Adrenal gland (tissue), 12 donors: ENCODE measurements around the gene PPP2R2C. TPM values are rescaled to one million over a fixed set of nuclear protein-coding genes. Genes with fewer than 3 reads are reported as not detected.

Experiments
- DNase-seq, 7 donors: peaks; one replicate each; pipeline ENCODE4 v3.0.0-alpha.2; 2019 to 2020
- H3K27ac ChIP-seq, 5 donors: fragments of 200-600 bp; sonication (generic) in 4 of 5; 1 replicate in 3 of 5; 2 replicates in 2 of 5; pipeline versions ENCODE4 v1.5.1 to v1.8.0; 2016 to 2020; ENCODE audit warnings: mild to moderate bottlenecking in 1 of 5
- H3K27me3 ChIP-seq: fragments of 200-600 bp; 2 replicates; pipeline ENCODE4 v1.8.0; 2021
- H3K36me3 ChIP-seq, 2 donors: fragments of 200-600 bp; replicated peaks in 1 of 2; 1 replicate in 1 of 2; 2 replicates in 1 of 2; pipeline versions ENCODE4 v1.5.1 to v1.8.0; 2018 to 2022
- H3K4me1 ChIP-seq, 2 donors: fragments of 200-600 bp; replicated peaks in 1 of 2; 1 replicate in 1 of 2; 2 replicates in 1 of 2; pipeline versions ENCODE4 v1.5.1 to v1.8.0; 2018 to 2021
- H3K4me3 ChIP-seq, 4 donors: fragments of 200-600 bp; sonication (generic) in 3 of 4; one replicate each; pipeline ENCODE4 v1.5.1; 2016 to 2018
- H3K9me3 ChIP-seq, 3 donors: fragments of 200-600 bp; sonication (generic) in 1 of 3; replicated peaks in 1 of 3; 1 replicate in 2 of 3; 2 replicates in 1 of 3; pipeline versions ENCODE4 v1.5.1 to v1.8.0; 2016 to 2021
- CTCF ChIP-seq, 6 experiments: fragments of 450-650 bp in 4 of 6; fragments of 200-600 bp in 2 of 6; sonication (generic) in 1 of 6; IDR thresholded peaks; 1 replicate in 5 of 6; 2 replicates in 1 of 6; pipeline versions ENCODE4 v1.5.1 to v1.8.0; 2016 to 2021; ENCODE audit warnings: antibody characterized with exemption in 6 of 6, mild to moderate bottlenecking in 2 of 6, moderate library complexity in 1 of 6
- POLR2A ChIP-seq, 2 donors: fragments of 450-650 bp; IDR thresholded peaks; one replicate each; pipeline ENCODE4 v1.6.1; 2017; ENCODE audit warnings: antibody characterized with exemption in 2 of 2, mild to moderate bottlenecking in 2 of 2, moderate library complexity in 1 of 2
- WGBS, 4 donors: extraction: QIAGEN DNeasy Blood & Tissue Kit in 2 of 4; methylation state at CpG; one replicate each; pipeline versions ENCODE4 v1.1.5 to v1.1.7; 2013 to 2017; 5-methylcytosine and 5-hydroxymethylcytosine counted together
- intact Hi-C, 2 donors: fragments of 100-400 bp; cut with DNase I; formaldehyde crosslinking; loops; one replicate each; pipeline versions ENCODE4 v1.14.1 to v1.15.0; 2022 to 2023
- polyA plus RNA-seq, 3 donors: library from polyadenylated mRNA; stranded (reverse); fragments of 200-250 nt in 2 of 3; fragments of 350-450 nt in 1 of 3; fragmentation: Illumina TruSeq in 1 of 3; extraction: RNeasy Lipid Tissue Mini Kit (QIAGEN cat#74804) in 1 of 3; gene quantifications; one replicate each; pipeline ENCODE4 v1.2.3, GENCODE V29; 2013 to 2014
- total RNA-seq, 9 donors: library from RNA; depleted of rRNA in 4 of 9; stranded (reverse); fragments of >200 nt in 4 of 9; fragments of 120-200 nt in 1 of 9; fragmentation: NEBNext Ultra II Directional in 1 of 9; extraction: Animal tissue kit (Norgen Biotek cat#: 25700) in 1 of 9; gene quantifications; one replicate each; pipeline versions ENCODE4 v1.1.0 to v1.2.4, GENCODE V29; 2013 to 2023
- donor health status: healthy with polysubstance abuse.
- donor health status: Bipolar disorder and iron deficiency.
- donor health status: DM: yes; HTN: yes; CAD: no.
- donor health status: DM: no; HTN: no; CAD: no.
- donor health status: DM: no; HTN: no; CAD: no.
- donor health status: DM: yes; HTN: yes; CAD: no.

Gene PPP2R2C
- total and polyA plus RNA-seq, 12 donors, result 0.17 to 7.2 (median 2.0) TPM; not detected in 3

- no peak for DNase-seq
- intact Hi-C loops, result no loop called here
- Histone ChIP-seq H3K9me3 (no peaks in the 10 kb centered on the region), H3K36me3 (no peaks in the 10 kb centered on the region), H3K4me1 (no peaks in the 10 kb centered on the region), H3K27me3 (no peaks in the 10 kb centered on the region), H3K4me3 (no peak overlapping the region), H3K27ac (no peak overlapping the region)
- 79 to 89% (median 85%) methylated on average over 4 to 8 of the region's 8 CpGs for WGBS, 4 donors
- TF ChIP-seq CTCF (IDR thresholded peaks at IDR 0.05) (no peak), POLR2A (IDR thresholded peaks at IDR 0.05) (no peak)
Measured at GRCh38 chr4:6364581-6364980, 107.8 kb downstream of the PPP2R2C start.

- DNase-seq, result no peak
- no peak for TF ChIP-seq POLR2A (IDR thresholded peaks at IDR 0.05)
- TF ChIP-seq CTCF (IDR thresholded peaks at IDR 0.05), result no peak
- no peaks in the 10 kb centered on the region for H3K27me3 ChIP-seq
- intact Hi-C loops, result no loop called here
- H3K36me3 ChIP-seq, result no peaks in the 10 kb centered on the region
- H3K4me1 ChIP-seq, result no peaks in the 10 kb centered on the region
- H3K27ac ChIP-seq, result no peak overlapping the region
- H3K4me3 ChIP-seq, result no peak overlapping the region
- no peaks in the 10 kb centered on the region for H3K9me3 ChIP-seq
- 71 to 81% (median 74%) methylated on average over 6 of the region's 6 CpGs for WGBS, 4 donors
Measured at GRCh38 chr4:6364146-6364545, 108.3 kb downstream of the PPP2R2C start.

- no peaks in the 10 kb centered on the region for H3K36me3 ChIP-seq
- 17 to 47% (median 31%) methylated on average over 6 to 8 of the region's 8 CpGs for WGBS, 4 donors
- DNase-seq, result peak in 3 of 7 donors; percentile 22 to 38 (median 26)
- TF ChIP-seq CTCF (IDR thresholded peaks at IDR 0.05), result no peak
- no peak for TF ChIP-seq POLR2A (IDR thresholded peaks at IDR 0.05)
- no peak overlapping the region for H3K27ac ChIP-seq
- no peaks in the 10 kb centered on the region for H3K27me3 ChIP-seq
- H3K4me3 ChIP-seq, result no peak overlapping the region
- H3K4me1 ChIP-seq, result no peaks in the 10 kb centered on the region
- intact Hi-C loops, result no loop called here
- H3K9me3 ChIP-seq, result no peaks in the 10 kb centered on the region
Measured at GRCh38 chr4:6362896-6363295, 109.5 kb downstream of the PPP2R2C start.

- 69 to 73% (median 71%) methylated on average over 6 to 7 of the region's 7 CpGs for WGBS, 4 donors
- intact Hi-C loops, result no loop called here
- H3K36me3 ChIP-seq, result no peaks in the 10 kb centered on the region
- H3K27me3 ChIP-seq, result no peaks in the 10 kb centered on the region
- no peaks in the 10 kb centered on the region for H3K4me1 ChIP-seq
- TF ChIP-seq CTCF (IDR thresholded peaks at IDR 0.05) (no peak), POLR2A (IDR thresholded peaks at IDR 0.05) (no peak)
- H3K4me3 ChIP-seq, result no peak overlapping the region
- no peak for DNase-seq
- no peaks in the 10 kb centered on the region for H3K9me3 ChIP-seq
- no peak overlapping the region for H3K27ac ChIP-seq
Measured at GRCh38 chr4:6362243-6362885, 110.0 kb downstream of the PPP2R2C start.
